NK-92 treated with Interleukin-12 subunit alpha and Interleukin-12 subunit beta, amount 100 ng/mL, for 24 hours (cell line): ENCODE measurements around the gene PSMA7.

Source experiments
- DNase-seq: peaks from one replicate; lab custom pipeline; 2025; lab: John Stamatoyannopoulos, UW

PSMA7 gene

GRCh38 chr20:62087227-62087626, 56.0 kb downstream of the PSMA7 start:
- DNase-seq, result no peak
